Choroid plexus epithelial cell (primary cell): ENCODE data around the gene PRRC2C.

Experiments used
- DNase-seq: peaks from one replicate; pipeline ENCODE4 v3.0.0-alpha.2; 2010; ENCODE audit warnings: low read depth
- H3K4me3 ChIP-seq: 2 replicates; pipeline ENCODE4 v1.5.1; 2011; ENCODE audit warnings: low read depth, mild to moderate bottlenecking, control low read depth, low read length, moderate library complexity
- TF ChIP-seq, protein P1 (sequence below): conservative IDR thresholded peaks from 2 replicates; pipeline ENCODE4 v1.5.1; 2011; ENCODE audit warnings: low read depth, mild to moderate bottlenecking, control low read depth, inconsistent platforms, low read length, moderate library complexity

Gene PRRC2C

DNA sequence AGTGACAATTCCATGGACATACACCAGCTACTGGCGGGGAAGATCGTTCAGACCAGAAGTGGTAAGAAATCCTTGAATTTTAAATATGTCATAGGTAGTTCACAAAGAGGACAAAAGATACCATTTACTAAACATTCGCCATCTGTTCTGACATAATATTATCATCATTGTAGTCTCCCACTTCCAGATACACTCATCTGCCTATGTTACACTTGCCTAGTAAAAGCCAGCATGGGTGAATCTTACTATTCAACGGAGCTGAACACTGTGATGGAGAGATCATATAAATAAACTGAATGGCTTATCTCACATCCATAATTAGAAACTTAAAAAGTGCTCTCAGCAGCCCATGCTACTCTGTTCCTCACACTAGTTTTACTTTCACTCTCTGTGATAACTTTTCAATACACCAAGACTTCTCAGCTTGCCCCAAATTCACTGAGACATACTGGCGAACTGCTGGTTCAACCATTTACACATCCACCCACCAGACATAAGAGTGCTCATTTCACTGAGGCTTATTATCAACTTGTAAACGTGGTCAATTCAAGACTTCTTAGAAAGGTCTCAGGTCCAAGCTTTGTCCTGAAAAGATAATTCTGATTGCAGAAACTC lies 463 bp upstream of the PRRC2C start:
- DNase-seq: no peak
- peak overlapping the region; percentile 93 for H3K4me3 ChIP-seq
- TF ChIP-seq, protein P1, sequence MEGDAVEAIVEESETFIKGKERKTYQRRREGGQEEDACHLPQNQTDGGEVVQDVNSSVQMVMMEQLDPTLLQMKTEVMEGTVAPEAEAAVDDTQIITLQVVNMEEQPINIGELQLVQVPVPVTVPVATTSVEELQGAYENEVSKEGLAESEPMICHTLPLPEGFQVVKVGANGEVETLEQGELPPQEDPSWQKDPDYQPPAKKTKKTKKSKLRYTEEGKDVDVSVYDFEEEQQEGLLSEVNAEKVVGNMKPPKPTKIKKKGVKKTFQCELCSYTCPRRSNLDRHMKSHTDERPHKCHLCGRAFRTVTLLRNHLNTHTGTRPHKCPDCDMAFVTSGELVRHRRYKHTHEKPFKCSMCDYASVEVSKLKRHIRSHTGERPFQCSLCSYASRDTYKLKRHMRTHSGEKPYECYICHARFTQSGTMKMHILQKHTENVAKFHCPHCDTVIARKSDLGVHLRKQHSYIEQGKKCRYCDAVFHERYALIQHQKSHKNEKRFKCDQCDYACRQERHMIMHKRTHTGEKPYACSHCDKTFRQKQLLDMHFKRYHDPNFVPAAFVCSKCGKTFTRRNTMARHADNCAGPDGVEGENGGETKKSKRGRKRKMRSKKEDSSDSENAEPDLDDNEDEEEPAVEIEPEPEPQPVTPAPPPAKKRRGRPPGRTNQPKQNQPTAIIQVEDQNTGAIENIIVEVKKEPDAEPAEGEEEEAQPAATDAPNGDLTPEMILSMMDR: no peak

DNA sequence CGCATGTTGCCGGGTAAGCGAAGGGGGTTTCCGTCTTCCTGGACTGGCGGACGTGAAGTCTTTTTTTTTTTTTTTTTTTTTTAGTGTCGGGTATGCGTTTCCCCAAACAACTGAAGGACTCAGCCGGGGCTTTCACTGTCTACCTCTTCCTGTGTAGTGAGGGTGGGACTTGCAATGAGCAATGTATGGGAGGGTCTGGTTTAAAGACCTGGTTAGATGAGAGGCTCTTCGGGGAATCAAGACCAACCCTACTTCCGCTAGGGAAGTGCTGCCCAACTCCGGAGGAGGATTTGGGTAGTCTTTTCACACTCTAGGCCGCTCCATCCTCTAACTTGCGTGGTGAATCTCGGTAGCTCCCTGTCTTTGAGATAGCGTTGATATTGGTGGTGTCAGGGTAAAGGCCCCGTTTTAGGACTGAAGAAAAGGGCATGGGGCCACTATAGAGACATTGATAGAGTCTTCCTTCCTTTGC lies 754 bp downstream of the PRRC2C start:
- TF ChIP-seq, protein P1: no peak
- peak; percentile 82 for DNase-seq
- H3K4me3 ChIP-seq: peak overlapping the region; percentile 93

DNA sequence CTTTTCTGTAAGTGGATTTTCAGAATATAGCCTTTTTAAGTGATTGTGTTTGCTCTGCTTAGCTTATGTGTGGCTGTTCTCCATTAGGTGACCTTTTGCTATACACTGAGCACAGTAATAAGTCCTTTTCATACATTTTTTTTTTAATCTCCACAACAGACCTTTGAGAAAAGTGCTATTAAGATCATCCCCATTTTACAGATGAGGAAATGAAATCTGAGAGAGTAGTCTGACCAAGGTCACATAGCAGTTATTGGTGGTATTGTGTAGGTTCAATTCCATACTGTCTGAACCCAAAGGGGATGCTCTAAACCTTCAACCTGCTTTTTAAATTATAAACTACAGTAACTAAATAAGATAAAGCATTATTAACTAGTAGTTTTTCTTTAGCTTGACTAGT lies 1.7 kb downstream of the PRRC2C start:
- H3K4me3 ChIP-seq: peak overlapping the region; percentile 93

DNA sequence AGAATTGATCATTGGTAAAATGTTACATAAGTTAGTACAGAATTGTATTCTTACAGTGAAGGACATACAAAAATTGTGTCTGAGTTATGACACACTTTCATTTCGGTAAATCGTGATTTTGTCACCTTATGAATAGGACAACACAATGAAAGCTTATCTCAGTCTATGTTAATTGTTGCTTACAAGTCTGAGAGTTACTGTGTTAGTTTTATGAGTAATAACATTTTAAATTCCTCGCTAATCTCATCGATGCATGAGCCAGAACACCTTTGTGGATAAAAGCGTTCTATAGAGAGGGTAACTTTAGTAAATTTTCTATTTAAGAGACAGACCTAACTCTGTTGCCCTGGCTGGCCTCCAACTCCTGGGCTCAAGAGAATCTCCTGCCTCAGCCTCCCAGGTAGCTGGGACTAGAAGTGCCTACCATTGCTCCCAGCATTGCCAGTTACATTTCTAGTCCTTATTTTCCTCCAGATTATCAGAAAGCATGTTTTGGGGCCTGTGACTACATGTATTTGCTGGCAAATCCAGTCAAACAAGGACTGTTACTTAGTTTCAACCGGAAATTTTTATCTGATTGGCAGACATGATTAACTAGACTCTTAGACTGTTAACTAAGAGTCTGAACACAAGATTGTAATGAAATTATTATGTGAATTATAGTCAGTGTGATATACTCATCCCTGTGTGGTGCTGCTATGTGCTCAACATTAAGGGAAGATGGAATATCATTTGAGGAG lies 3.0 kb downstream of the PRRC2C start:
- H3K4me3 ChIP-seq: no peak overlapping the region
- TF ChIP-seq, protein P1: no peak
- no peak for DNase-seq

More for the DNA sequence above, 1.7 kb downstream of the PRRC2C start:
- TF ChIP-seq, protein P1: no peak
- DNase-seq: no peak

DNA sequence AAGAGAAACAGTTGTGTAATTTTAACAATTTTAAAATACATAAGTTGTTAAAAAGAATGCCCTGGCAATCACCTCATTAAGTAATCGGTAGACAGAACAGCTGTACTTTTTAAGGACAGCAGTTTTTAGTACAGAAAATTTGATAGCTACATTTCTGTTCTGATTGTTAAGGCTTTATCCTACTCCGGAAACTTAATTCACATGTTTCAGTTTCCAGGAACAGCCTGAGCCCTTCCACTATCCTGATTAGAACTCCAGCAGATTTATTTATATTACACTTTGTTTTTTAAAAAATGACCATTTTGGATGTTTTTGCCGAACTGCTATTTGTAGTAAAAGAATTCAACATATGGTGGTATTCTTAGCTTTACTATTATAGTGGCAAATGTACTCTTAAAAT lies 8.7 kb downstream of the PRRC2C start:
- peak; percentile 29 for DNase-seq
- TF ChIP-seq, protein P1: no peak
- H3K4me3 ChIP-seq: no peak overlapping the region

DNA sequence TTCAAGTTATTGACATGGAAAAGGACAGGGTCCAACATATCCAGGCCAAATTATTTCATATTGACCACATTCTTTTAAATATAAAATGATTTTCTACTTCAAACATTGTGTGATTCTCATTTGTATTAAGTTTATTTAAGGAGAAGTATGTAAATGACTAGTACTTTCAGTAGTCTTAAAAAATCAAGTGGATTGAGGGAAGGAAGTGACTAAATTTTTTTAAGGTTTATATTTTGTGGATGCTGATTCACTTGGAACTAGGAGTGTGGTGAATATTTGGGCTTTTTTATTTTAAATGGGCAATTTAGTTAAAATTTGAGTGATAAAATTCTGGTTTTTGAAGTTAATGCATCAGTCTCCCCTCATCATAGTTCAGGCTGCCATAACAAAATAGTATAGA lies 10.1 kb downstream of the PRRC2C start:
- no peak overlapping the region for H3K4me3 ChIP-seq
- TF ChIP-seq, protein P1: no peak
- DNase-seq: no peak
